Measurements from ENCODE around the gene EHBP1L1.

EHBP1L1 gene

DNA sequence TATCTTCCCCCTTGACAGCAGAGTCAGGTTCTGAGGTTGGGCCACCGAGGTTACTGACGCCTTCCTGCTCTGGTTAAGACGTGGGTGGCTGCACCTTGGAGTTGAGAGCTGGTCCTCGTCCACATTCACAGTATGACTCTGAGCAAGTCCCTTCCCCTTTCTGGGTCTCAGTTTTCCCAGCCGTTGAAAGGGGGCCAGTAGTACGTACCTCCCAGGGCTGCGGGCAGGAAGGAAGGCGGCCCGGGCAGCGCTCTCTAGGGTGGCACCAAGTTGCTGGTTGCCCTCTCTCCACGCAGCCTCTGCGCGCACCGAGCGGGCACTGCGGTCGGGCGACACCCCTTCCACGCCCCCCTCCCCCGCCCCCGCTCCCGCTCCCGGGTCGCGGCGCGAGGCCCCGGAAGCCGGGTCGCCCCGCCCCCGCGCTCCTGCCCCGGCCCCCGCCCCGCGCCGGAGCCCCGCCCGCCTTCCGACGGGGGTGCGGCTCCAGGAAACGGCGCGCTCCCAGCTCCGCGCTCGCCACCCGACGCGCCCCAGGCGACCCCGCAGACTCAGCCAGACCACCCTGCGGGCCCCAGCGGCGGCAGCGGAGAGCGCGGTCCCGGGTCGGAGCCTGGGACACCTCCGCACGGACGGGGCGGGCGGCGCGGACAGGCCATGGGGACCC is at the start of gene EHBP1L1:
EHBP1L1 (plus strand) TSS at position 486 of the 664 bp plus-strand sequence. CDS start 250 bp downstream, outside the sequence.
- peak; percentile 81 for DNase-seq

DNA sequence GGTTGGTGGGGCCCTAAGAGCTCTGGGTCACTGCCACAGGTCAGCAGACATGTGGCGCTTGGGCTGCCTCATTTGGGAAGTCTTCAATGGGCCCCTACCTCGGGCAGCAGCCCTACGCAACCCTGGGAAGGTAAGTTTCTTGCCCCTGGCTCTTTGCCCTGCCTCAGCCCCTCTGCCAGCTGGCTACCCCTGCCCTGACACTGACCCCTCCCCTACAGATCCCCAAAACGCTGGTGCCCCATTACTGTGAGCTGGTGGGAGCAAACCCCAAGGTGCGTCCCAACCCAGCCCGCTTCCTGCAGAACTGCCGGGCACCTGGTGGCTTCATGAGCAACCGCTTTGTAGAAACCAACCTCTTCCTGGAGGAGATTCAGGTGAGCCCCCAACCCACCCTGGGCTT is 49.1 kb upstream of the EHBP1L1 start:
- no peak for DNase-seq

DNA sequence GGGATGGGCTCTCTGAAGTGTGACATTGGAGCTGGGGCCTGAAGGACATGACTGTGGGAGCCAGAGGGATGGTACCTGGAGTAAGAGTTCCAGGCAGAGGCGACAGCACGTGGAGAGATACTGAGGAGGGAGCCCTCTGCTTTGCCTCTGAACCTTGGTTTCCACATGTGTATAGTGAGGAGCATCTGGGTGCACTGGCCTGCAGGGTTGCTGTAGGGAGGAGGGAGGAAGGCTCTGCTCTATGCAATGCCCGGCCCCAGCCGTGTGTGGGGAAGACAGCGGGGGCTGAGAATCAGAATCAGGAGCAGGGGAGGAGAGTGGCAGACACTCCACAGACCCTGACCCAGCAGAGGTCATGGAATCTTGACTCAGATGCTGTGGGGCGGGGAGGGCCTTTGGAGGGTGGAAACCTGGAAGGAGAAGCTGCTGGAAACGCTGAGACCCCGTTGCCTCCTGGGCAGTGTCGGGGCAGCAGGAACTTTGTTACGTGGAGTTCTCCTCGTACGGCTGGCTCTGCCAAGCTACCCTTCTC is 47.0 kb upstream of the EHBP1L1 start:
- no peak for DNase-seq

GRCh38 chr11:65529475-65530156 is 46.2 kb upstream of the EHBP1L1 start:
- no peak for DNase-seq

- no peak for DNase-seq
Measured at GRCh38 chr11:65530157-65530496, 45.7 kb upstream of the EHBP1L1 start.

DNA sequence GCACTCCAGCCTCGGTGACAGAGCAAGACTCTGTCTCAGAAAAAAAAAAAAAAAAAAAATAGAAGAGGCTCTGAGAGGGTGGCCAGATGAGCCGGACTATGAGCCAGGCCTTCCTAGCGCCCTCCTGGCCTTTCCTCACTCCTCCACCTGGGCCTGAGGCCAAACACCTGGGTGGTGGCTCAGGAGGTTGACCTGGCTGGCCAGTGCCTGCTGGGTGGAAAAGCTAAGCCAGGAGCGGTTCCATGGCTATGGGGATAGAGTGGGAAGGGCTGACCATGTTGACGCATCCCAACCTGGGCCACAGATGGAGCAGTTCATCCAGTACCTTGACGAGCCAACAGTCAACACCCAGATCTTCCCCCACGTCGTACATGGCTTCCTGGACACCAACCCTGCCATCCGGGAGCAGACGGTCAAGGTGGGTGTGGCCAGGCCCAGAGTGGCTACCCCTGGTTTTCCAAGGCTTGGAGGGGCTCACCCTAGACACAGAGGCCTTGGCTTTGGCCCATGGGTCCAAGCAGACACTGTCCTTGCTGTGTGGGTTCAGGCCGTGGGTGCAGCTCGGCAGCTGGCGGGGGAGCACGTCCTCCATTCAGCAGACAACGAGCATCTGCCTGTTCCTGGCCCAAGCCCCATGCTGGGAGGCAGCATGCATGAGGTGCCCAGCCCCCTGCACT is 43.3 kb upstream of the EHBP1L1 start:
- DNase-seq: no peak

- no peak for DNase-seq
Measured at GRCh38 chr11:65535102-65535501, 40.8 kb upstream of the EHBP1L1 start.

DNA sequence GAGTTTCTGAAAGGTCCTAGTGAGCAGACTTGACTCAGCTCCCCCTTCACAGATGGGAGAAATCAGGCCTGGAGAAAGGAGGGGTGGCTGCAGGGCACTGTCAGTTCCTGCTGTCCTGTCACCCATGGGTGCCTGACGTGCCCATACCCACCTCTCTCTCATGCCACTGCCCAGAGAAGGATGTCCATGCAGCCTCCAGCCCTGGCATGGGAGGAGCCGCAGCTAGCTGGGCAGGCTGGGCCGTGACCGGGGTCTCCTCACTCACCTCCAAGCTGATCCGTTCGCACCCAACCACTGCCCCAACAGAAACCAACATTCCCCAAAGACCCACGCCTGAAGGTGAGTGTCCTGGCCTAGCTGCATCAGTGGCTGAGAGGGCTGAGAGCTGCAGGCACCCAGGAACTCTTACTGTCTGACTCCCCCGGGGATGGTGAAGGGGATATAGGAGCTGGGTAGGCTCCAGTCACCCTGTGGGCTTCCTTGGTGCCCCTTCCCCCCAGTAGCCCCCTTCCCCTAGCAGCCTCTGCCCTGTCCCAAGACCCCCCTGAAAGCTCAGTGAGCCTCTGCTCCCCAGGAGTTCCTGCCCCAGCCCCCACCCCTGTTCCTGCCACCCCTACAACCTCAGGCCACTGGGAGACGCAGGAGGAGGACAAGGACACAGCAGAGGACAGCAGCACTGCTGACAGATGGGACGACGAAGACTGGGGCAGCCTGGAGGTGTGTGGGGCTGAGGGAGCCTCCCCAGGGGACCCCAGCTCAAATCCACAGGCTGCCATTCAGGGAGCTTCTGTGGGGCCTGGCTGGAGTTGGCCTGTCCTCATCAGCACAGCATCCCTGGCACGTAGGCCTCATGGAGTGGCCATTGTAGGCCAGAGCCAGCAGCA is 39.2 kb upstream of the EHBP1L1 start:
- DNase-seq: no peak

DNA sequence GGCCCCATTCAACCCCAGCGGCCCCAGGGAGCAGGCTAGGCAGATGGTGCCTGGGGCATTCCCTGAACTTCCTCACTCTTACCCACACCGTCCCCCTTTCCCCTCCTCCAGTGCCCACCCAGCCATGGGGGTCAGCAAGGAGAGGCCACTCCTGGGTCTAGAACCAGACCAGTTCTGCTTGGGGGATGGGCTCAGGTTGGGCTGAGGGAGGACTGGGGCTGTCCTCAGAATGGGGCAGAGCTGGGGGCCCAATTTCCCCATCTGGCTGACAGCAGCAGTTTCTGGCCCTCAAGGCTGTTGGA is 38.6 kb upstream of the EHBP1L1 start:
- DNase-seq: no peak

- DNase-seq: no peak
Measured at GRCh38 chr11:65537620-65538231, 38.1 kb upstream of the EHBP1L1 start.

DNA sequence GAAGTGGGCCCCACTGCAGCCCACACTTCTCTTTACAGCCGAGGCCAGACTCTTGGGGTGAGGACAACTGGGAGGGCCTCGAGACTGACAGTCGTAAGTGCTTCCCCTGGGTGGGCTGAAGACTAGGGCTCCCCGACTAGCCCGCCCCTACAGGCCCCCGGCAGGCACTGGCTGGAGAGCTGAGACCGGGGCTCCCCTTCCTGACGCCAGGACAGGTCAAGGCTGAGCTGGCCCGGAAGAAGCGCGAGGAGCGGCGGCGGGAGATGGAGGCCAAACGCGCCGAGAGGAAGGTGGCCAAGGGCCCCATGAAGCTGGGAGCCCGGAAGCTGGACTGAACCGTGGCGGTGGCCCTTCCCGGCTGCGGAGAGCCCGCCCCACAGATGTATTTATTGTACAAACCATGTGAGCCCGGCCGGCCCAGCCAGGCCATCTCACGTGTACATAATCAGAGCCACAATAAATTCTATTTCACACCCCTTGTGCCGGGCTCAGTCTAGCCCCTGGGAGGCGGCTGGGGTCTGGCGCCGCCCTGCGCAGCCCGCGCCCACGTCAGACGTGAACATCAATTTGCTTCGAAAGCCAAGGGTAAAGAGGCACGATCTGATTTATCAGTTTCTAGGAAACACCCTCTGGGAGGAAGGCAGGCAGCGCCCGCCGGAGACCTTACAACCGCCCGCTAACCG is 37.5 kb upstream of the EHBP1L1 start:
- DNase-seq: no peak

DNA sequence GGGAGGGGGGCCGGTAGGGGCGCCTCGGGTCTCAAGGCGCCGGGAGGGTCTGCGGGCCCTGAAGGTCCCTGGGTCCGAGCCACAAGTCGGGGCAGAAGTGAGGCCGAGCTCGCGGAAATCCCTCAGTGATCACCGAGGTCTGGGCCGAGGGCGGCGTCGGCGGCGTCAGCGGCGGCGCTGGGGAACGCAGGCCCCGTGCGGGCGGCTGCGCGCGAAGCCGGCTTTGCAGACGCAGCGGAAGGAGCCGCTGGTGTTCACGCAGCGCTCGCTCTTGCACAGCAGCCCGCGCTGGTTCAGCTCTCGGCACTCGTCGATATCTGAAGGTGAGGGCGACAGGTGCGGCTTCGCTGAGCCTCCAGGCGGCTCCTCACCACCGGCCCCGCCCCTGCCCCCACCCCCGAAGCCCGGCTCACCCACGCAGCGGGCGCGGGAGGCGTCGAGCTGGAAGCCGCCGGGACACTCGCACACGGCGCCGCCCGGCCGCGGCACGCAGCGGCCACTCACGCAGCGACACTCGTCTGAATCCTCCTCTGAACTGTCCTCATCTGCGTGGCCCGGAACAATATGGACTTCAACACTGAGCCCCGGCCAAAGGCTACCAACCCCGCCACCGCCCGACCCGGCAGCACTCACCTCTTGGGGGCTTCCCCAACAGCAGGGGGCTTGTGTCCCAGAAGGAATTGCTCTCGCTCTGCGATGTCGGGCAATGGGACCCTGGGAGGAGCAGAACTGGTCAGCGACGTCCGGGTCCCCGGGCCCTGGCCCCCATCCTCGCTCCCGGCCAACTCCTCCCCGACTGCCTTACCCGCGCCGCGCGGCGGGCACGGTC is 36.7 kb upstream of the EHBP1L1 start:
- no peak for DNase-seq

DNA sequence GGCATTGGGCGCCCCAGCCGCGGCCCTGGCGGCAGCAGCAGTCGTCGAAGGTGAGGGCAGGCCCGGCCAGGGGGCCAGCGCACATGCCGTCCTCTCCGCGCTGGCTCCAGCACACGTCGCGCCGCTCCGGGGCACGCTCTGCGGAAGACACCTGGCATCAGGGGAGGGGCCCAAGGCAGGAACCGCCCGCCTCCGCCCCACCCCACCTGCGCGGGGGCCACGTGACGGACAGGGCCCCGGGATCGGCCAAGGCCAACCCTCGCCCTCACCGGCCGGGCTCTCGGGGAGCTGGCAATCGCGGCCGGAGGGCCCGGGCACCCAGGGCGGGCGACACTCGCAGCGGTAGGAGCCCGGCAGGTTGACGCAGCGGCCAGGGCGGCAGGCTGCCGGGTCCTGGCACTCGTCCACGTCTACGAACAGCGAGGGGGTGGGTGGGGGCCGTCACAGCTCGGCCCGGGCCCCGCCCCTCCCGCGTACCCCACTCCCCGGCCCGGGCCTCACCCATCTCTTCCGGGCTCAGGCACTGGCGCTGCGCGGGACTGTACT is 36.0 kb upstream of the EHBP1L1 start:
- no peak for DNase-seq

DNA sequence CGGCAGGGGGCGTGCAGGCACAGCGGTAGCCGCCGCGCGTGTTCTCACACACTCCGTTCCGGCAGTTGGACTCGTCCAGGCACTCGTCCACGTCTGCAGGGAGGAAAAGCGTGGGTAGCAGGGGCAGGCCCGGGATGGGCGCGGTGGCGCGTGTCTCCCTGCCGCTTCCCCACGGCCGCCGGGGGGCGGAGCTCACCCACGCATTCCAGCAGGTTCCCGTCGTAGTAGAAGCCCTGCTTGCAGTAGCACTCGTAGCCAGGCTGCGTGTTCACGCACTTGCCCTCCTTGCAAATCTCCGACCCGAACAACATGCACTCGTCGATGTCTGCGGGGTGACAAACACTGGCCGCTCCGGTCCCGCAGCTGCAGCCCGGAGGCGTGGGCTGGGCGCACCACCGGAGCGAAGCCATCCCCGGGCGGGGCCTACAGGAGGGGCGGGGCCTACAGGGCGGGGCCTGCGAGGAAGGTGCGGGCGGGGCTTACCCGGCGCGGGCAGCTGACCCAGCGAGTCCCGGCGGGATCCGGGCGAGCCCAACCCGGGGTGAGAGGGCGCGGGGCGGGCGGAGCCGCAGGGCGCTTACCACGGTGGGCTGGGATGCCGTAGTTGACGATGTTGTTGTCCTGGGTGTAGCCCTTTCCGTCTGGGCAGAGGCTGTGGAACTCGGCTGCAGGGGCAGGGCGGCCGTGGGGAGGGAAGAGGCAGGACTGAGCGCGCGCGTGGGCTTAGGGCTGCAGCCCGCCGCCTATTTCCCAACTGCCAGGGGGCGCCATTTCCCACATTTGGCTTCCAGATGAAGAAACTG is 35.4 kb upstream of the EHBP1L1 start:
- DNase-seq: peak; percentile 93

GRCh38 chr11:65541093-65541982 is 34.5 kb upstream of the EHBP1L1 start:
- peak; percentile 13 for DNase-seq

- no peak for DNase-seq
Measured at GRCh38 chr11:65542738-65543390, 33.0 kb upstream of the EHBP1L1 start.

DNA sequence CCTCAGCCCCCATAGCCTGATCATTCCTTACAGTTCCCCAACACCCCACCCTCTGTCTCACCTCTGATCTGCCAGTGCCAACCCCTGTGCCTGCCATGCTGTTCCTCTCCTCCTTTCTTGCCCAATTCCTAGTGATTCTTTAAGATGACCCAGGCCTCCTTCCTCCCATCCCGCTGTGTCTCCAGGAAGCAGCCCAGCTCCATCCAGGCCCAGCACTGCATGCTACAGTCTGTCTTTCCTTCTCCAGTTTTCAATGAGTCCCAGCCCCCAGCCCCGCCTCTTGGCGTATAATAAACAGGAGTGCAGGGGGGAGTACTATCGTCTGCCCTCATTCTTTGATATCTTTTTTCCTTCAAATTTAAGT is 30.0 kb upstream of the EHBP1L1 start:
- DNase-seq: no peak

DNA sequence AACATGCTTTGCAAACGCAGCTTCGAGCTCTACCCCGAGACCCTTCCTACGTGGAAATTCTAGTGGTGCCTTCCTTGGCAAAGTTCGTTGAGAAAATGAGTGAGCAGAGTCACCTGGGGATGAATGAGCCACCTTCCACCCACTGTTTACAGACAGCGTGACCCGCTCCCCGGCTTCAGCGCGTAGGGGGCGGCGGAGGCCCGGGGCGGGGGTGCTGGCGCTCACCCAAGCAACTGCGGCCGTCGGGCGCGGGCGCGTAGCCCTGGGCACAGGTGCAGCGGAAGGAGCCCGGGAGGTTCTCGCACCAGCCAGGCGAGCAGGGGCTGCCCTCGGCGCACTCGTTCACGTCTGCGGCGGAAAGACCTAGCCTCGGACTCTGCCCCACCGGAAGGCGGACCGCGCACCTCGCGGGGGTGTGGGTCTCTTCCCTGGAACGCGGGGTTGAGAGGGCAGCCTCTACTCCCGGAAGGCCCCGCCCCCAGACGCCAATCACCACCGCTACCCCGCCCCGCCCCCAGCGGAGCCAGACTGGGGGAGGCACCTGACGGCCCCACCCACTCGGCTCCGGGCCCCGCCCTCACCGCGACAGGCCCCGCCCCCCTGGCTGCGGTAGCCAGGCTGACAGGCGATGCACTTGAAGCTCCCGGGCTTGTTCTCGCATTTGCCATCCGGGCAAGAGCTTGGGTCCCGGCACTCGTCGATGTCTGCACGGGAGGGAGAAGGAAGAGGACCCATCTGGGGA is 29.5 kb upstream of the EHBP1L1 start:
- peak; percentile 66 for DNase-seq

Data from right hindlimb (tissue), 1 donor.